Upper lobe of right lung (tissue), 1 donor: ENCODE data around the gene GPC5. TPM values are rescaled to one million over a fixed set of nuclear protein-coding genes. Genes with fewer than 3 reads are reported as not detected.

Source experiments
- ATAC-seq: fragments of 200-7000 bp; cut with Tn5 transposase; one replicate; pipeline ENCODE4 v1.9.1; 2020; ENCODE audit warnings: mild to moderate bottlenecking, moderate library complexity
- DNase-seq: peaks from one replicate; pipeline ENCODE4 v3.0.0-alpha.2; 2020
- H3K27ac ChIP-seq: fragments of 200-600 bp; one replicate; pipeline ENCODE4 v1.8.0; 2022
- H3K27me3 ChIP-seq: fragments of 200-600 bp; one replicate; pipeline ENCODE4 v1.8.0; 2022; ENCODE audit warnings: mild to moderate bottlenecking
- H3K36me3 ChIP-seq: fragments of 200-600 bp; one replicate; pipeline ENCODE4 v1.8.0; 2022
- H3K4me1 ChIP-seq: fragments of 200-600 bp; one replicate; pipeline ENCODE4 v1.8.0; 2022
- H3K4me3 ChIP-seq: fragments of 200-600 bp; one replicate; pipeline ENCODE4 v1.8.0; 2022; ENCODE audit warnings: mild to moderate bottlenecking
- H3K9me3 ChIP-seq: fragments of 200-600 bp; one replicate; pipeline ENCODE4 v1.8.0; 2022
- CTCF ChIP-seq: fragments of 200-600 bp; IDR thresholded peaks from one replicate; pipeline ENCODE4 v1.8.0; 2022; ENCODE audit warnings: antibody characterized with exemption
- intact Hi-C: fragments of 100-400 bp; cut with DNase I; formaldehyde crosslinking; loops from one replicate; pipeline ENCODE4 v1.11.0; 2022
- total RNA-seq: library from RNA; stranded (reverse); fragmentation: NEBNext Ultra II Directional; extraction: Animal tissue kit (Norgen Biotek cat#: 25700); gene quantifications from one replicate; pipeline ENCODE4 v1.2.1, GENCODE V29; 2021
- donor health status: DM: no; HTN: yes; CAD: no; lungs with severe emphysema.

Gene GPC5
- total RNA-seq, 1 donor from 2014 or later = 8.1 TPM

GRCh38 chr13:91598655-91599054 is 200.2 kb downstream of the GPC5 start:
- Histone ChIP-seq H3K36me3 (no peaks in the 10 kb centered on the region), H3K4me1 (no peaks in the 10 kb centered on the region), H3K9me3 (no peaks in the 10 kb centered on the region), H3K27ac (no peak overlapping the region), H3K27me3 (no peaks in the 10 kb centered on the region), H3K4me3 (no peak overlapping the region)
- DNase-seq (no peak), ATAC-seq (no peak)
- no peak for TF ChIP-seq CTCF
- intact Hi-C loops = no loop called here

DNA sequence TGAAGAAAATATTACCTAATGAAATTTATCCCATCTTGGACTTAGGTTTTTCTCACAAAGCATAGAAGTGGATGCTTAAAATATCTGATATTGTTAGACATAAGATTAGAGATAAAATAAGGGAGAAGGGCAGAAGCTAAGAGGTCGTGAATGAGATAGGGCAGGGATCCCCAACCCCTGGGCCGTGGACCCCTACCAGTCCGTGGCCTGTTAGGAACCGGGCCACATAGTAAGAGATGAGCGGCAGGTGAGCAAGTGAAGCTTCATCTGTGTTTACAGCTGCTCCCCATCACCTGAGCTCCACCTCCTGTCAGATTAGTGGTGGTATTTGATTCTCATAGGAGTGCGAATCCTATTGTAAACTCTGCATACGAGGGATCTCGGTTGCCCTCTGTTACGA is 202.9 kb downstream of the GPC5 start:
- Histone ChIP-seq H3K4me1 (no peaks in the 10 kb centered on the region), H3K9me3 (no peaks in the 10 kb centered on the region), H3K27ac (no peak overlapping the region), H3K27me3 (no peaks in the 10 kb centered on the region), H3K4me3 (no peak overlapping the region), H3K36me3 (no peaks in the 10 kb centered on the region)
- intact Hi-C loops = no loop called here
- no peak for DNase-seq
- TF ChIP-seq CTCF = no peak
- ATAC-seq = no peak

DNA sequence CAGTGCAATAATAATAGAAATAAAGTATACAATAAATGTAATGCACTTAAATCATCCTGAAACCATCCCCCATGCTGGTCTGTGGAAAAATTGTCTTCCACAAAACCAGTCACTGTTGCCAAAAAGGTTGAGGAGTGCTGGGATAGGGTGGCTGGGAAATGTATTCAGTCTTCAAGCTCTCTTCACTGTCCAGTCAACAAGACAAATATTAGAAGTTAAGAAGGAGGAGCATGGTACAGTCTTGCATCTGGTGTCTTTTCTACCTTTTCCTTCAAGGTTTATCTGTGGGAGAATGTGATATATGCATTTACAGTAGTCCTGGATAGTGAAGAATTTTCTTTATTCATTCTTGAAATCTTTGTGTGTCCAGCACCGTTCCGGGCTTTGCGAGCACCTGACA is 203.4 kb downstream of the GPC5 start:
- TF ChIP-seq CTCF = no peak
- intact Hi-C loops = no loop called here
- ATAC-seq (no peak), DNase-seq (no peak)
- H3K36me3 ChIP-seq = no peaks in the 10 kb centered on the region
- H3K27ac ChIP-seq = no peak overlapping the region
- no peak overlapping the region for H3K4me3 ChIP-seq
- H3K4me1 ChIP-seq = no peaks in the 10 kb centered on the region
- H3K9me3 ChIP-seq = no peaks in the 10 kb centered on the region
- H3K27me3 ChIP-seq = no peaks in the 10 kb centered on the region

DNA sequence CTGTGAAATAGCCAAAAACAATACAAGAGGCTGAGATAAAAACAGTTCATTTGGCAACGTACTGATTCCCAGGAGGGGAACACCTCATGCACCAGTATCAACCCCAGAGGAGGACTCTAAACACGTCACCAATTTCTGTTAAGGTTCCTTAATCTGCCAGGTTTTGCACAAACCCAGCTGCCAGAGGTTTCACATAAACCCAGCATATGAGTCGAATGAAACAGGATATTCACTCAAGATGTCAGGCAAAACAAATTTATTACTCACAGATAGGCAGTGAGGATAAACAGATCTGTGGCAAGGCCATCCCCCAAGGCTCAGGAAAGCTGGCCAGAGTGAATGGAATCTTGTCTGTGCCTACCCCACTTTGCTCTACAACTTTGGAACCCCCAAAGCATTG is 210.9 kb downstream of the GPC5 start:
- no peaks in the 10 kb centered on the region for H3K36me3 ChIP-seq
- TF ChIP-seq CTCF = no peak
- no peak overlapping the region for H3K27ac ChIP-seq
- H3K9me3 ChIP-seq = no peaks in the 10 kb centered on the region
- no peaks in the 10 kb centered on the region for H3K4me1 ChIP-seq
- DNase-seq (no peak), ATAC-seq (no peak)
- no peak overlapping the region for H3K4me3 ChIP-seq
- H3K27me3 ChIP-seq = no peaks in the 10 kb centered on the region
- intact Hi-C loops = no loop called here

DNA sequence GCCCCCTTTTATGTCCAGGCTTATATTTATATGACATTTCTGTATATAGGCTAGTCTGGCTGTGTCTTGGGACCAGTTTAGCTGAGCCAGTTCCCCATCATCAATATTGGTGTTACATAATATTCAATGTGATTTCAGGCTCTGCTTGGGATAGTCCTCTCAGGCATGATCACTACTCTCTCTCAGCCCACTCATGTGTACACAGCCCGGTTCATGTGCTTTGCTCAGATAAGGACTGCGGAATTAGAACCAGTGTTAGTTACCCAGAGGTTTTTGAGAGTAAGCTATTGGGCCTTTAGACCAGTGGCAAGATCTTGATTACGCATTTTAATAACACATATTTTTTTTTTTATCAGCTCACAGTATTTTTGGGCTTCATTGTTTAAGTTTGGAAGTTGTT is 219.9 kb downstream of the GPC5 start:
- Histone ChIP-seq H3K4me3 (no peak overlapping the region), H3K4me1 (no peaks in the 10 kb centered on the region), H3K36me3 (no peaks in the 10 kb centered on the region), H3K9me3 (no peaks in the 10 kb centered on the region), H3K27me3 (no peaks in the 10 kb centered on the region), H3K27ac (no peak overlapping the region)
- ATAC-seq (no peak), DNase-seq (no peak)
- no peak for TF ChIP-seq CTCF
- intact Hi-C loops = no loop called here

DNA sequence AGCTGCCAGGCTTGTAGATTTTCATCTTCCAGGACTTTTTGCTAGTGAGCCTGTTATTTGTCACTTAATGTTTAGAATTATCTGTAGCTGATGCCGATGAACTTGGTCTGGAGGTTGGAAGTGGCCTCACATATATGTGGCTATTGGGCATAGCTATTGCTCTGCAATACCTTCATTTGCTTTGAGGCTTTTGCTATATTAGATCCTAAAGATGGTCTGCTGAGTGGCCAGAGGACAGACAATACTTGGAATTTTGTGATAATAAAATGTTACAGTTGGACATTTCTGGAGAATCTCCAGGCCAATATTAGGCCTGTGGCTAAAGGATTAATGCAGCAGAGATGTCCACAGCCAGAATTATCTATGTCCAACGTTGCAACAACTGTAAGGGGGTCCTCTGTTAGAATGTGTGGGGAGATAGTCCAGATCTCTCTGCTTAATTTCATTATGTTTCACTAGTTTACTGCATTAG is 222.3 kb downstream of the GPC5 start:
- intact Hi-C loops = no loop called here
- no peak for TF ChIP-seq CTCF
- DNase-seq (no peak), ATAC-seq (no peak)
- H3K27ac ChIP-seq = no peak overlapping the region
- no peaks in the 10 kb centered on the region for H3K27me3 ChIP-seq
- no peaks in the 10 kb centered on the region for H3K9me3 ChIP-seq
- H3K4me3 ChIP-seq = no peak overlapping the region
- no peaks in the 10 kb centered on the region for H3K36me3 ChIP-seq
- H3K4me1 ChIP-seq = no peaks in the 10 kb centered on the region
